ENCODE data around the gene CCDC157. TPM values are rescaled to one million over a fixed set of nuclear protein-coding genes. Genes with fewer than 3 reads are reported as not detected.

CCDC157 gene
- total RNA-seq, 1 donor = 2.6 TPM

- no peak for DNase-seq (ENCODE audit: low read depth)
- no peak for TF ChIP-seq CTCF (IDR thresholded peaks at IDR 0.05; ENCODE audit: insufficient read depth, low read length)
- H3K4me3 ChIP-seq (ENCODE audit: low read depth, low read length) = no peak overlapping the region
Measured at GRCh38 chr22:30351226-30351625, 5.6 kb upstream of the CCDC157 start.

- TF ChIP-seq CTCF (IDR thresholded peaks at IDR 0.05; ENCODE audit: insufficient read depth, low read length) = no peak
- H3K4me3 ChIP-seq (ENCODE audit: low read depth, low read length) = no peak overlapping the region
- DNase-seq (ENCODE audit: low read depth) = no peak
Measured at GRCh38 chr22:30354644-30355043, 2.2 kb upstream of the CCDC157 start.

GRCh38 chr22:30357236-30357570, 396 bp downstream of the CCDC157 start:
- no peak for DNase-seq (ENCODE audit: low read depth)
- TF ChIP-seq CTCF (IDR thresholded peaks at IDR 0.05; ENCODE audit: insufficient read depth, low read length) = no peak
- peak overlapping the region; percentile 90 for H3K4me3 ChIP-seq (ENCODE audit: low read depth, low read length)

- no peak for DNase-seq (ENCODE audit: low read depth)
- TF ChIP-seq CTCF (IDR thresholded peaks at IDR 0.05; ENCODE audit: insufficient read depth, low read length) = no peak
- H3K4me3 ChIP-seq (ENCODE audit: low read depth, low read length) = peak overlapping the region; percentile 90
Measured at GRCh38 chr22:30357650-30358215, 926 bp downstream of the CCDC157 start.

- H3K4me3 ChIP-seq (ENCODE audit: low read depth, low read length) = no peak overlapping the region
- DNase-seq (ENCODE audit: low read depth) = no peak
- TF ChIP-seq CTCF (IDR thresholded peaks at IDR 0.05; ENCODE audit: insufficient read depth, low read length) = no peak
Measured at GRCh38 chr22:30358541-30358940, 1.7 kb downstream of the CCDC157 start.

GRCh38 chr22:30361916-30362650, 5.3 kb downstream of the CCDC157 start:
- no peak for TF ChIP-seq CTCF (IDR thresholded peaks at IDR 0.05; ENCODE audit: insufficient read depth, low read length)
- H3K4me3 ChIP-seq (ENCODE audit: low read depth, low read length) = no peak overlapping the region
- DNase-seq (ENCODE audit: low read depth) = no peak
